NAMALWA (cell line): ENCODE results near the gene C3orf33.
"Not testable (repeated sequence)": the region's sequence is repeated elsewhere in the genome, so short reads cannot be mapped to it uniquely, and the experiment has no call there.

ENCODE experiments used
- DNase-seq: peaks from one replicate; pipeline ENCODE4 v3.0.0-alpha.2; 2015; ENCODE audit warnings: low spot score

C3orf33 gene, protein sequence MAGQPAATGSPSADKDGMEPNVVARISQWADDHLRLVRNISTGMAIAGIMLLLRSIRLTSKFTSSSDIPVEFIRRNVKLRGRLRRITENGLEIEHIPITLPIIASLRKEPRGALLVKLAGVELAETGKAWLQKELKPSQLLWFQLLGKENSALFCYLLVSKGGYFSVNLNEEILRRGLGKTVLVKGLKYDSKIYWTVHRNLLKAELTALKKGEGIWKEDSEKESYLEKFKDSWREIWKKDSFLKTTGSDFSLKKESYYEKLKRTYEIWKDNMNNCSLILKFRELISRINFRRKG

DNA sequence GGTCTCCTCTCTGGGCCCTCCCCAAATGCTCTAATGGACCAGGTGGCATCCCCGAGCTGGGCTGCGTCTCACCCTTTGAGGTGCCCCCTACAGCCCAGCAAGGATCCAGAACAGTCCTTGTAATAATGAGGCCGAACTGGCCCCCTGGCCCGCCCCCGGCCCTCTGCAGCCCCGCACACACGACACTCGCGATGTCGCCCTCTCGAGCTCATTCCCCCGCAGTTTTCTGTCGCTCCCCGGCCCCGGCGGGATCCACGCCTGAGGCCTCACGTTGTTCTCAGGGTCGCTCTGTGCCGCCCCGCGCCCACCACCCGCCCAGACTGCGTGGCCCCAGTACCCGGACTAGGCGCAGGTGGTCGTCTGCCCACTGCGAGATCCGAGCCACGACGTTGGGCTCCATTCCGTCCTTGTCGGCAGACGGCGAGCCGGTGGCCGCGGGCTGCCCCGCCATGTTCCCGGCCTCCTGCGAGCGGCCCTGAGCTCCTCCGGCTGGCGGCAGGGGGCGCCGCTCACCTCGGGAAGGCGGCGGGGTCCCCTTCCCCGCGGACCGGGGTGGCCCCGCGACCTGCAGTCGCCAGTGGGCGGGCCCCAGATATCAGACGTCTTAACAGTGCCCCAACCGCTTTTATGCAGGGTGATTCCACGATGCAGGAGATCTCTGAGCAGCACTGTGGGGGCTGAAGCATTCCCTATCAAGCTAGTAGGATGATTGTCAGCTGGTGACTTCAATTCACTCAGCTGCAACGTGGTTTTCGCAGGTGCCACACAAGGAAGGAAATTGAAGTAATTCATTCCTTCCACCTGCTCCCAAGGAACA is at the start of gene C3orf33:
Gene C3orf33, minus strand, starts transcription at position 477 of the 817 bp plus-strand sequence. Its CDS starts 26 bp downstream, at position 451.
- peak; percentile 33 for DNase-seq

DNA sequence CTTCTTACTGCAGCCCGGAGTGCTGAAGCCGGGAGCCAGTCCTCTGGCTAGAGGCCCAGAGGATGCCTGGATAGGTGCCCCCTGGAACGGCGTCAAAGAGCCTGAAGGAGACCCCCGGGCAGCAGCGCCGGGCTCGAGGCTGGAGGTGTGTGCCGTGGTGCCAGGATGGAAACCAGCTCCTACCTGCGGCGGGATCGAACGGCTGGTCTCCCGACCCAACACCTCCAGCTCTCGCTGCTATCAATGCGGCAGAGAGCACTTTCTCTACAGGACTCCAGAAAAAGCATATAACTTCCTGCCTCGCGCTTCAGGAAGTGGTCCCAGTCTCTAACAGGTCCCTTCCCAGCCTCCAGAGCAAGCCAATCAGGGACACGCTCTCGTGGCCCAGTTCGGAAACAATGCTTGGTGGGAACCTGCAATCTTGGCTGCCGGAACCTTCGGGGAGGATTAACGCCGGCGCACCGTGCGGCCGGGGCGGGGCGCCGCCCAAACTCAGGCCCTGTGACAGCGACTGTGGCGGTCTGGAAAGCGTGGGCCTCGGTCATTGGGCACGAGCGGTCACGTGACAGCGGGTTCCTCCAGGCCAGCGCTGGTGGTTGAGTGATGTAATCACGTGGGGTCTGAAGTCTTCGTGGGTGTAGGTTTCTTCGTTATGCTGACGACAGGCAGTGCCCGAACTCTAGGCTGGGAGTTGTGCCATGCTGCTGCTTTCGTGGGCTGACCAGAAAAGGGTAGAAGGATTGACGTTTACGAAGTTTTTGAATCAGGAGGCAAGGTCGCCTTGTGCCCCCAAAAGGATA is 48.3 kb upstream of the C3orf33 start, which contains the start of gene SLC33A1:
Gene SLC33A1, minus strand, starts transcription at position 287 of the 800 bp plus-strand sequence. CDS start 430 bp downstream, outside the sequence.
- DNase-seq, result peak; percentile 99

DNA sequence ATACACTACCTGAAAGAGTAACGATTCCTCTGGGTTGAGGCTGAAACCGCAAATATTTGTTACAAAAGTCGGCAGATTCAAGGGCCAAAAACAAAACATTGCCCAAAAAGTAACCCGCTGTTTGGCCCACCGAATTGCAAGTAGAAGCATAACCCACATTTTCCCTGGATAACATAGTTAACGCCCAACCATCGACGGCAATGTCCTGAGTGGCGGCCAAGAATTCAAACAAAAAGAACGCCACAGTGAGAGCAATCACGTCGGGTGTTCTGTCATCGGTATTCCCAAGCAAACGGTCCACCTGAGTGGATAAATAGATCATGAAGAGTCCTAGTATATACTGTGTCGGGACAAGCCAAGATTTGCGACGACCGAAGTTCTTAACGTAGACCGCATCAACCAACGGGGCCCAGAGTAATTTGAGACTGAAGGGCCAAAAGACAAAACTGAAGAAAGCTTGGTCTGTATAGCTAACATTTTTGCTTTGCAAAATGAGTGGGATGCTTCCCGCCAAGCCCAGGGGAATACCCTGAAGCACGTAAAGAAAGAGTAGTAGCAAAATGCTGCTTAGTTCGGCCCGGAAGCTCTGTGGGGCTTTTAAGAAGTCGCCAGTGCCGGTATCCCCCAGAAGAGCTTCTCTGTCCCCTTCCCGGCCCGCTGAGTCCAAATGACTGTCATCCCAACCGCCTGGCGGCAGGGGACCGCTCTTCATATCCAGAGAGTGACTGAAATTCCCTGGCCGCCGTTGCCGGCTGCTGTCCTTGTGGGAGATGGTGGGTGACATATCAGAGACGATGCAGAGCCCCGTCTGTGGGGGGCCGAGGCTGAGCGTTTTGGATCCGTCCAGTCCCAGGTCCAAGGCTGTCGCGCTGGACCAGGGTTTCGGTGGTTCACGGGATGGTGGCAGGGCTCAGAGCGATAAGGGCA is 47.4 kb upstream of the C3orf33 start:
- no peak for DNase-seq

DNA sequence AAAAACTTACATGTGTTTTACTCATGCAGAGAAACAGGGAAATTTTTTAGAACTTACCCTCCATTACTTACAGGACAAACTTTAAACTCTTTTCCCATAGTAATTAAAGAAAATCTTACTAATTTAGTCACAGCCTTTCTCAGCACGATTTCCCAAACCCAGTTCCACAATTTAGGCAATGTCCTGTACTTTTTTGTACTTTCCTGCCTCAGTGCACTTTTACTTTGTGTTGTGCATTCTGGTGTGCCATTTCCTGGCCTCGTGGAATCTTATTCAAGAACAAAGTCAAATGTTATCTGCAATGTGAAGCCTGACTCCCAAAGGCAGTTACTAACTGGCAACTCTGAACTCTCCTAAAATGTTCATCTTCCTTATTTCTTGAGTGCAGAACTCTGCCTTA is 46.3 kb upstream of the C3orf33 start:
- peak; percentile 30 for DNase-seq

DNA sequence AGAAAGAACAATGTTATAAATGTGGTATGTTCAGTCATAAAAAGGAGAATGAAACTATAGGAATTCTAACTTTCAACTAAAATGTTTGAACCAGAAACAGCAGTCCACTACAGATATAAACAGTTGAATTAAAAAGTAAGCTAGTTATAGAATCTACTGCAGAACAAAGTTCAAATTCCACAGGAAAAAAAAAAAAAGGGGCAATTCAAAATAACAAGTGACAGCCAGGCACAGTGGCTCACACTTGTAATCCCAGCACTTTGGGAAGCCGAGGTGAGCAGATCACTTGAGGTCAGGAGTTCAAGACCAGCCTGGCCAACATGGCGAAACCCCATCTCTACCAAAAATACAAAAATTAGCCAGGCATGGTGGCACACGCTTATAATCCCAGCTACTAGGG is 43.3 kb upstream of the C3orf33 start:
- not testable (repeated sequence) for DNase-seq

DNA sequence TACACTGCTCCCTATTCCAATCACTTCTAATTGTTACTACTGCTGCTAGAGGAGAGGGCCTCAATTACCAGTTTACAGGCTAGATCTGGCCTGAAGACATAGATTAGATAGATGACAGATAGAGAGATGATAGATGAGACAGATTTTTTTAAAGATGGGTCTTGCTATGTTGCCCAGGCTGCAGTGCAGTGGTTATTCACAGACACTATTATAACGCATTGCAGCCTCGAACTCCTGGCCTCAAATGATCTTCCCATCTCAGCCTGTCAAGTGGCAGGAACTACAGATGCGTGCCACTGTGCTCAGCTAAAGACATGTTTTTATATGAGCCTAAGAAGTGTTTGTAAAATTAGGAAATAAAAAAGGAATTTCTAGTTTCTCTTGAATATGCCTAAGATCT is 41.9 kb upstream of the C3orf33 start:
- no peak for DNase-seq

DNA sequence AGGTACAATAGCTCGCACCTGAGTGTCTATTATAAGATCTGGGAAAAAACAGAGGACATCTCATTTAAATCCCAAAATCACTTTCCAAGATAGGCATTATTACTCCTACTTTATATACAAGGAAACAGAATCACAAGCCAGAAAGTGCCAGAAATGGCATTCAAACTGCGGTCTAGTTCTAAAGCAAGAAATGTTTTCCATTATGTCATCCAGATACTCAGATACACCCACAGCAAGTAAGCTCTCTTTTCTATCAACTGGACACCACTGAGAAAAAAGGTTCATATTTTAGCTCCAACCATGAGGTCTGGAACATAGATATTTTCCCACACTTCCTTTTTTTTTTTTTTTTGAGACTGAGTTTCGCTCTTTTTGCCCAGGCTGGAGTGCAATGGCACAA is 40.0 kb upstream of the C3orf33 start:
- DNase-seq, result no peak

DNA sequence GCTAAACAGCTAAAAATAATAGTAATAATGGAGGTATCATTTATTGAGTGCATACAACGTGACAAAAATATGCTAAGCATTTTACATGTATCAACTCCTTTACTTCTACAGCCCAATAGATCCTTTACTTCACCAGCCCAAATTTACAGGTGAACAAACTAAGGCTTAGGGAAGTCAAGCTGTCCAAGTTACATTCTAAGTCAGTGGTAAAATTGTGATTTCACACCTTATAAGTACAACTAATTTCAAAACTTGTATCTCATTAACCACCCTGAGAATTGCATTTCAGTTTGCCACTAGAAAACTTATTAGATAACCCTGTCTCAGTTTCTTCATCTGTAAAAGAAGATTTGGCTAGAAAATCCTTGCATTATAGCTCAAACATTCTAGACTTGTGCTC is 37.5 kb upstream of the C3orf33 start:
- no peak for DNase-seq

DNA sequence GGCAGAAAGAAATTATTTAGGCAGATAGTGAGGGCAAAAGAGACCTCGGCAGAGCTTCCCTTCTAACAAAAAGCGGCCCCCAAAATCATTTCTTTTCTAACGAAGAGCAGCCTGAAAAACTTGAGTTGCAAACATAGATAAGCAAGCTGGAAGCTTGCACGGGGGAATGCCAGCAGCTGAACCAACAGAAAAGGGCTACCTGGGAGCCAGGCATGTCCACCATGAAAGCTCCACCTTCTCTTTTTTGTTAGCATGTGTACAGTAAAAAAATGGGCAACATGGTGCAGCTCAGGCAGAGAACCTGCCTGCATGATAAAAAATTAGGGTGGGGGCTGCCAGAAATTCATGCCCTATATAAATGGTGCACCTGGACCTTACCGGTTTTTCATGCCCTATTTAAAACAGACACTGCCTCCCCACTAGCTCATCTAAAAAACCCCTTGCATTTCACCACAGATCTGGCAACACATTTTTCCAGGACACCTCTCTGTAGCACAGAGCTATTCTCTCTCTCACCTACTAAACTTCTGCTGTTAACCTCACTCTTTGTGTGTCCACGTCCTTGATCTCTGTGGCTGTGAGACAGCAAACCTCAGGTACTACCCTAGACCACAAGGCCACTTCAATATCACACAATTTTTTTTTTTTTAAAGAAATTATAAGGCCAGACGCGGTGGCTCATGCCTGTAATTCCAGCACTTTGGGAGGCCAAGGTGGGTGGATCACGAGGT is 29.4 kb upstream of the C3orf33 start:
- no peak for DNase-seq

DNA sequence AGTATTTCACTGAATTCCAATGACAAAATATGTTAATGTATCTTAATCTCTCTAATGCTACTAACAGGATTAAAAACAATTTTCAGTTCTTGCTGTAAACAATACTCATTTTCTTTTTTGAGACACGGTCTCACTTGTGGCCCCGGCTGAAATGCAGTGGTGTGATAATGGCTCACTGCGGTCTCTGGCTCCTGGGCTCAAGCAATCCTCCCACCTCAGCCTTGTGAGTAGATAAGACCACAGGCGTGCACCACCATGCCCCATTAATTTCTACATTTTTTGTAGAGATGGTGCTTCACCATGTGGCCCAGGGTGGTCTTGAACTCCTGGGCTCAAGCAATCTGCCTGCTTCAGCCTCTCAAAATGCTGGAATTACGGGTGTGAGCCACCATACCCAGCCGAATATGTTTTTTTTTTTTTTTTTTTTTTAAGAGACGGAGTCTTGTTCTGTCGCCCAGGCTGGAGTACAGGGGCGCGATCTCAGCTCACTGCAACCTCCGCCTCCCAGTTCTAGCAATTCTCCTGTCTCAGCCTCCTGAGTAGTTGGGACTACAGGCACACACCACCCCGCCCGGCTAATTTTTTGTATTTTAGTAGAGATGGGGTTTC is 22.5 kb upstream of the C3orf33 start:
- not testable (repeated sequence) for DNase-seq

DNA sequence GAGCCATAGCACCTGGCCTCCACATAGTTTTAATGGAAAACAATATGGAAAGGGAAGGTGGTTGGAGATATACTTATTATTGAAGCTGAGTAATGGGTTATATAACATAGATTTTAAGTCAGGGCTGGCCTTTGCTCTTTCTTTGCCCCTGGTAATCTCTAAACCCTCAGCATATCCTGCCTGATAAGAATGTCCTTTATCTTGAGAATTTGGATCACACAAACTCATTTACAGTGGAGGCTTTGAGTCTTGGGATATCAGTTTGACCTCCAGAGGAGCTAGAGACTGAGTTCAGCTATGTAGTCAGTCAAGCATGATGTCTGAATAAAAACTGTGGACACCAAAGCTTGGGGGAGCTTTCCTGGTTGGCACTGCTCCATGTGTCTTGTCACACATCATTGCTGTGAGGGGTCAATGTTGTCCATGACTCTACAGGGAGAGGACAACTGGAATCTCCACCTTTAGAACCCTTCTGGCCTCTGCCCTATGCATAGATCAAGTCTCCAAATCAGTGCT is 9.0 kb upstream of the C3orf33 start:
- no peak for DNase-seq

DNA sequence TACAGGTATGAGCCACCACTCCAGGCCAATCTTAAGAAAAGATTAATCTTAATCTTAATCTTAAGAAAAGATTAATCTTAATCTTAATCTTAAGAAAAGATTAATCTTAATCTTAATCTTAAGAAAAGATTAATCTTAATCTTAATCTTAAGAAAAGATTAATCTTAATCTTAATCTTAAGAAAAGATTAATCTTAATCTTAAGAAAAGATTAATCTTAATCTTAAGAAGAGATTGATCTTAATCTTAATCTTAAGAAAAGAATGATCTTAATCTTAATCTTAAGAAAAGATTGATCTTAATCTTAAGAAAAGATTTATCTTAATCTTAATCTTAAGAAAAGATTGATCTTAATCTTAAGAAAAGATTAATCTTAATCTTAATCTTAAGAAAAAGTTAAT is 7.1 kb upstream of the C3orf33 start:
- DNase-seq, result not testable (repeated sequence)

DNA sequence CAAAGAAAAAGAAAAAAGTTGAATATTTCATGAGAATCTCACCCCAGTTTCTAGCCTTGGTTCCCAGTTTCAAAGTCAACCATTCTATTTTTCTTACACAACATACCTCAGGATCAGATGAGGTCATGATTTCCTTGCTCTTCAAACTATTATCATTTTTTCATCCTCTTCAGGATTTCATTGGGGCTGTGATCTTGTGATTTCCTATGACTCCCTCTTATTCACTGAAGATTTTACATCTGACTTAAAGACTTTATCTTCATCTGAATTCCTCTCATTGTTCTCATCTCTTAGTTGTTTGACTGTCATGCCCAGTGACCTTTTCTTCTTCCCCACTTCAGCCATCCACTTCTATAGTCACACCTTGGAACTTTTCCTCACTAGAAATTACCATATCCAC is 3.1 kb upstream of the C3orf33 start:
- no peak for DNase-seq

DNA sequence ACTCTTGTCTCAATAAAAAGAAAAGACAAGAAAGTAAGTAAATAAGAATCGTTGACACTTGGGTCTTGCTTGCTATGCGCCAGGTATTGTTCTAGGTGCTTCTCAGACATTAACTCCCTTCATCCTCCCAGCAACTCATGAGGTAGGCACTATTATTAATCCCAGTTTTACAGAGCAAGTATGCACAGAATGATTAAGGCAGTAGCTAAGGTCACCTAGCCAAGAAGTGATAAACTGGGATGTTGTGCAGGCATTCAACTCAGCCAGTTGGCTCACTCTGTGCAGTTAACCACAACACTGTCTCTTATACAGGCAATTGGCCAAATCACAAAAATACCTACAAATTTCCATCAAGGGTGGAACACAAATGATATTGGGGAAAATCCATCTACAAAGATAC is 1.7 kb upstream of the C3orf33 start:
- no peak for DNase-seq

DNA sequence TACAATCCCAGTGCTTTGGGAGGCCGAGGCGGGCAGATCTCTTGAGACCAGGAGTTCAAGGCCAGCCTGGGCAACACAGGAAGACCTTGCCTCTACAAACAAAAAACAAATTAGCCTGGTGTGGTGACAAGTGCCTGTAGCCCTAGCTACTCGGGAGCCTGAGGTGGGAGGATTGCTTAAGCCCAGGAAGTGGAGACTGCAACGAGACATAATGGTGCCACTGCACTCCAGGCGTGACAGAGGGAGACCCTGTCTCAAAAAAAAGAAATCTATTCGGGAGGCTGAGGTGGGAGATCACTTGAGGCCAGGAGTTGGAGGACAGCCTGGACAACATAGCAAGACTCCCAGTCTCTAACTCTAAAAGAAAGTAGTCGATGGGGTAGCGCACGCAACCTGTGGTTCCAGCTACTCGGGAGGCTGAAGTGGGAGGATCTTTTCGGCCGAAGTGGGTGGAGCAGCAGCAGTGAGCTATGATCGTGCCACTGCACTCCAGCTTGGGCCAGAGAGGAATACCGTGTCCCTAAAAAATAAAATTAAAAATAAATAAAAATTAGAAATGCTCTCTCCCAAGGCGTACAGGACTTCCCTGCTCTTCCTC is 775 bp downstream of the C3orf33 start:
- DNase-seq, result no peak

DNA sequence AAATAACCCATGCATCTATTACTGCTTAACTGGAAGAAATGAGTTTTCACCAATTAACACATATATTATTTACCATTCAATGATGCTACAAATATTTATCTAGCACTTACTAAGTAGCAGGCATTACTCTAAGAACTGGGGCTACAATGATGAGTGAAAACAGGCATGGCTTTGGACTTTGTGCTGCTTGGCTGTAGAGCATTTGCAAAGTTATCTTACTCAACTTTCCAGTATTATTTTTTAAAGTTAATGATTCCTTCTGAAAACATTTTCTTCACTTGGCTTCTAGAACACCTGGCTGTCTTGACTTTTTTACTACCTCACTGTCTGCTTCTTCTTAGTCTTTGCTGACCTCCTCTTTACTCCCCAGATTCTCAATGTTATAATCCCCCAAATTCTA is 1.8 kb downstream of the C3orf33 start:
- DNase-seq, result no peak

DNA sequence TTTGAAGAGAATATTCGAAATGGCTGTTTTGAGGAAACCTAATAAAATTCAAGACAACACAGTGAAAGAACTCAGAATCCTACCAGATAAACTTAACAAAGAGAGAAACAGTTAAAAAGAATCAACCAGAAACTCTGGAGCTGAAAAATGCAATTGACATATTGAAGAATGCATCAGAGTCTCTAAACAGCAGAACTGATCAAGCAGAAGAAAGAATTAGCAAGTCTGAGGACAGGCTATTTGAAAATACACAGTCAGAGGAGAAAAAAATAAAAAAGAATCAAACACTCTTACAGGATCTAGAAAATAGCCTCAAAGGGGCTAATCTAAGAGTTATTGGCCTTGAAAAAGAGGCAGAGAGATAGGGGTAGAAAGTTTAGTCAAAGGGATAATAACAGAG is 13.5 kb downstream of the C3orf33 start:
- DNase-seq, result no peak

DNA sequence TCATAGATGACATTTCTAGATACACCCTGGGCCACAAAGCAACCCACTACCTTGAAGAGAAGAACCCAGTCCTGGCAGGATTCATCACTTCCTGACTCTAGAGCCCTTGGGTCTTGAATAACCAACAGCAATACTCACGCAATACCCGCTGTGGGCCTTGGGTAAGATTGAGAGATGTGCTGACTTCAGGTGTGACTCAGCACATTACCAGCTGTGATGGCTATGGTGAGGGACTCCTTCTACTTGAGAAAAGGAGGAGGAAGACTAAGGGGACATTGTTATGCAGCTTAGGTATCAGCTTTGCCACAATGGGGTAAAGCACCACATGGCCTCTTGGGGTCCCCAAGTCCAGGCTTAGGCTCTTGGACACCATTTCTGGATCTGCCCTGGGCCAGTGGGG is 14.9 kb downstream of the C3orf33 start:
- no peak for DNase-seq

DNA sequence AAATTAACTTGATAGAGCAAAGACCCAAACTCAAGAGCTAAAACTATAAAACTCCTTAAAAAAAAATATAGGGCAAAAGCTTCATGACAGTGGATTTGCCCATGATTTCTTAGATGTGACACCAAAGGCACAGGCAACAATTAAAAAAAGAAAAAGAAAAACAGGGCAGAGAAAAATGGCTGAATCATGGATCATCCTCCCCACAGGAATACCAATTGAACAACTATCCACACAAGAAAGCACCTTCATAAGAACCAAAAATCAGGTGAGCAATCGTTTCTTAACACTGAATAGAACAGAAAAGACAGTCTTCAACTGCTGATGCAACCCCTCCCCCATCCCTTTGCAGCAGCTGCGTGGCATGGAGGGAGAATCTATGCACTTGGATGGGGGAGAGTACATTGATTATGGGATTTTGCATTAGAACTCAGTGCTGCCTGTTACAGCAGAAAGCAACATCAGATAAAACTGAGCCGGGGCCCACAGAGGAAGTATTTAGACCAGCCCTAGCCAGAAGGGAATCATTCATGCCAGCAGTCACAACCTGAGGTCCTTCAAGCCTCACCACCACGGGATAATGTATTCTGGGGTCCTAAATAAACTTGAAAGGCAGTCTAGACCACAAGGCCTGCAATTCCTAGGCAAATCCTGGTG is 15.7 kb downstream of the C3orf33 start:
- DNase-seq, result no peak
